H1 (cell line): Measurements from ENCODE around the gene ARHGEF5. TPM values are rescaled to one million over a fixed set of nuclear protein-coding genes. Genes with fewer than 3 reads are reported as not detected.

Experiments
- CTCF ChIA-PET: fragments of 300-600 bp; sonication (Branson Sonifier 250); formaldehyde crosslinking; loops from one replicate; lab custom pipeline; 2021; ENCODE audit not compliant: partially characterized antibody; lab: Charles Lee
- POLR2A ChIA-PET: fragments of 300-600 bp; sonication (Branson Sonifier 250); formaldehyde crosslinking; loops from one replicate; lab custom pipeline; 2021; ENCODE audit warnings: inconsistent platforms; ENCODE audit not compliant: partially characterized antibody; lab: Charles Lee
- DNase-seq, 2 experiments: peaks; one replicate each; pipeline versions ENCODE4 v3.0.0 to v3.0.0-alpha.2; 2010 to 2022; ENCODE audit warnings: low spot score in 2 of 2, low read depth in 1 of 2, mixed read lengths in 1 of 2
- FAIRE-seq: peaks from 2 replicates; lab custom pipeline; 2011; peaks lifted over from hg19 to GRCh38; lab: Jason Lieb, UNC
- H2AFZ ChIP-seq: 2 replicates; pipeline ENCODE4 v1.8.1; 2012; ENCODE audit warnings: low read length, inconsistent platforms
- H2AK5ac ChIP-seq: 2 replicates; pipeline ENCODE4 v1.6.1; 2013; ENCODE audit warnings: low read depth, low read length
- H2BK120ac ChIP-seq: replicated peaks from 2 replicates; pipeline ENCODE3; 2013; ENCODE audit warnings: low read depth, low read length, inconsistent platforms
- H2BK12ac ChIP-seq: 2 replicates; pipeline ENCODE4 v1.6.1; 2013; ENCODE audit warnings: low read depth, low read length
- H2BK15ac ChIP-seq: 2 replicates; pipeline ENCODE4 v1.6.1; 2013; ENCODE audit warnings: low read length
- H2BK20ac ChIP-seq: 2 replicates; pipeline ENCODE4 v1.6.1; 2013; ENCODE audit warnings: low read length
- H2BK5ac ChIP-seq: 2 replicates; pipeline ENCODE4 v1.6.1; 2013; ENCODE audit warnings: low read depth, low read length
- H3K14ac ChIP-seq: 2 replicates; pipeline ENCODE4 v1.6.1; 2013; ENCODE audit warnings: inconsistent platforms; ENCODE audit not compliant: insufficient read length
- H3K18ac ChIP-seq: 2 replicates; pipeline ENCODE4 v1.6.1; 2013; ENCODE audit warnings: low read length; ENCODE audit errors: extremely low read depth
- H3K23ac ChIP-seq: 2 replicates; pipeline ENCODE4 v1.6.1; 2013; ENCODE audit warnings: inconsistent platforms; ENCODE audit not compliant: insufficient read length
- H3K23me2 ChIP-seq: 2 replicates; pipeline ENCODE4 v1.6.1; 2013; ENCODE audit warnings: low read depth, low read length
- H3K27ac ChIP-seq: 2 replicates; pipeline ENCODE4 v1.6.1; 2011; ENCODE audit warnings: low read depth, low read length, inconsistent platforms
- H3K27me3 ChIP-seq, 4 experiments: replicated peaks in 1 of 4; 1 replicate in 1 of 4; 2 replicates in 3 of 4; pipeline versions ENCODE4 v1.6.1 to v1.8.1; 2011 to 2013; ENCODE audit warnings: low read length in 3 of 4, mild to moderate bottlenecking in 3 of 4, inconsistent platforms in 2 of 4, mixed read lengths in 2 of 4, moderate library complexity in 1 of 4; ENCODE audit not compliant: control insufficient read depth in 3 of 4, insufficient read depth in 3 of 4; ENCODE audit errors: extremely low read depth in 1 of 4
- H3K36me3 ChIP-seq, 4 experiments: 2 replicates each; pipeline versions ENCODE4 v1.6.1 to v1.8.1; 2011 to 2013; ENCODE audit warnings: mild to moderate bottlenecking in 4 of 4, low read length in 3 of 4, moderate library complexity in 2 of 4, control low read depth in 1 of 4, inconsistent platforms in 1 of 4; ENCODE audit not compliant: insufficient read depth in 4 of 4, control insufficient read depth in 2 of 4
- H3K4ac ChIP-seq: replicated peaks from 2 replicates; pipeline ENCODE3; 2013; ENCODE audit warnings: low read length, low read depth, mixed read lengths, inconsistent platforms; ENCODE audit not compliant: insufficient read length
- H3K4me1 ChIP-seq, 4 experiments: replicated peaks in 1 of 4; 1 replicate in 1 of 4; 2 replicates in 3 of 4; pipeline versions ENCODE4 v1.6.1 to v1.8.1; 2011 to 2013; ENCODE audit warnings: low read length in 3 of 4, inconsistent platforms in 2 of 4, mixed read lengths in 1 of 4; ENCODE audit not compliant: insufficient read depth in 4 of 4, control insufficient read depth in 3 of 4
- H3K4me2 ChIP-seq, 2 experiments: 2 replicates each; pipeline versions ENCODE4 v1.6.1 to v1.8.1; 2011 to 2013; ENCODE audit warnings: low read depth in 2 of 2, low read length in 2 of 2, control low read depth in 1 of 2, inconsistent platforms in 1 of 2, mild to moderate bottlenecking in 1 of 2; ENCODE audit not compliant: insufficient read depth in 1 of 2
- H3K4me3 ChIP-seq, 4 experiments: fragments of 200-600, 300-600 bp in 1 of 4; sonication (generic), shearing (Covaris generic), sonication (Bioruptor Twin) in 1 of 4; 2 replicates each; pipeline versions ENCODE4 v1.5.1 to v1.8.1; 2011 to 2016; ENCODE audit warnings: low read length in 4 of 4, low read depth in 3 of 4, control low read depth in 2 of 4, inconsistent platforms in 2 of 4, mild to moderate bottlenecking in 2 of 4, mixed read lengths in 1 of 4, moderate library complexity in 1 of 4; ENCODE audit not compliant: insufficient read depth in 2 of 4; ENCODE audit errors: extremely low read depth in 1 of 4
- H3K56ac ChIP-seq: replicated peaks from 2 replicates; pipeline ENCODE3; 2013; ENCODE audit warnings: low read depth, mild to moderate bottlenecking, mixed read lengths, low read length, inconsistent platforms; ENCODE audit not compliant: insufficient read length
- H3K79me1 ChIP-seq: 2 replicates; pipeline ENCODE4 v1.6.1; 2013; ENCODE audit warnings: low read depth, low read length, control low read depth
- H3K79me2 ChIP-seq, 2 experiments: 2 replicates each; pipeline versions ENCODE4 v1.6.1 to v1.8.1; 2012 to 2013; ENCODE audit warnings: low read length in 2 of 2, mild to moderate bottlenecking in 2 of 2, inconsistent platforms in 1 of 2; ENCODE audit not compliant: insufficient read depth in 2 of 2, control insufficient read depth in 1 of 2
- H3K9ac ChIP-seq, 4 experiments: replicated peaks in 1 of 4; 1 replicate in 1 of 4; 2 replicates in 3 of 4; pipeline versions ENCODE4 v1.6.1 to v1.8.1; 2011 to 2013; ENCODE audit warnings: low read depth in 3 of 4, low read length in 3 of 4, control low read depth in 2 of 4, mild to moderate bottlenecking in 2 of 4, moderate library complexity in 2 of 4, inconsistent platforms in 1 of 4; ENCODE audit errors: extremely low read depth in 1 of 4
- H3K9me3 ChIP-seq, 2 experiments: 2 replicates each; pipeline versions ENCODE4 v1.6.1 to v1.8.1; 2012 to 2013; ENCODE audit warnings: mild to moderate bottlenecking in 2 of 2, moderate library complexity in 2 of 2, control low read depth in 1 of 2, inconsistent platforms in 1 of 2, low read depth in 1 of 2, low read length in 1 of 2, mixed read lengths in 1 of 2; ENCODE audit not compliant: insufficient read depth in 2 of 2
- H4K20me1 ChIP-seq, 2 experiments: replicated peaks in 1 of 2; 2 replicates each; pipeline versions ENCODE3 to v1.8.1; 2011 to 2013; ENCODE audit warnings: inconsistent platforms in 2 of 2, low read length in 2 of 2, mild to moderate bottlenecking in 1 of 2; ENCODE audit not compliant: insufficient read depth in 2 of 2, control insufficient read depth in 1 of 2
- H4K5ac ChIP-seq: 2 replicates; pipeline ENCODE4 v1.6.1; 2013; ENCODE audit warnings: low read length, low read depth, mixed read lengths, inconsistent platforms; ENCODE audit not compliant: insufficient read length
- H4K8ac ChIP-seq: 2 replicates; pipeline ENCODE4 v1.8.0; 2013; ENCODE audit warnings: mild to moderate bottlenecking, moderate library complexity, low read length, inconsistent platforms; ENCODE audit not compliant: insufficient read depth; ENCODE audit errors: extremely low read depth
- H4K91ac ChIP-seq: replicated peaks from 2 replicates; pipeline ENCODE3; 2013; ENCODE audit warnings: low read length, mixed read lengths, inconsistent platforms; ENCODE audit not compliant: insufficient read length
- CEBPB ChIP-seq: IDR thresholded peaks from 2 replicates; pipeline ENCODE4 v1.6.1; 2012; ENCODE audit warnings: low read depth, low read length
- EZH2 ChIP-seq: fragments of 200-600 bp; sonication (generic); IDR thresholded peaks from 2 replicates; pipeline ENCODE4 v1.7.1; 2012; ENCODE audit warnings: low read depth, mild to moderate bottlenecking, moderate library complexity, low read length, inconsistent platforms; ENCODE audit not compliant: severe bottlenecking
- FOSL1 ChIP-seq: IDR thresholded peaks from 2 replicates; pipeline ENCODE4 v1.6.1; 2011; ENCODE audit warnings: mild to moderate bottlenecking, low read depth, low read length, moderate library complexity; ENCODE audit not compliant: insufficient read depth
- GTF2F1 ChIP-seq: IDR thresholded peaks from 2 replicates; pipeline ENCODE4 v1.6.1; 2012; ENCODE audit warnings: low read depth, low read length, improper control_type of control experiment, borderline replicate concordance
- KDM1A ChIP-seq: fragments of 200-600, 300-600 bp; sonication (generic); IDR thresholded peaks from 2 replicates; pipeline ENCODE4 v1.7.1; 2016; ENCODE audit warnings: mild to moderate bottlenecking, low read length, borderline replicate concordance
- KDM5A ChIP-seq: fragments of 200-600 bp; IDR thresholded peaks from 2 replicates; pipeline ENCODE4 v1.7.1; 2012; ENCODE audit warnings: mild to moderate bottlenecking, low read length, inconsistent platforms, mixed read lengths
- NANOG ChIP-seq: IDR thresholded peaks from 2 replicates; pipeline ENCODE4 v1.6.1; 2011; ENCODE audit warnings: low read length, low read depth, mild to moderate bottlenecking, inconsistent platforms; ENCODE audit not compliant: insufficient read depth, poor library complexity, severe bottlenecking
- POU5F1 ChIP-seq: IDR thresholded peaks from 2 replicates; pipeline ENCODE4 v1.6.1; 2011; ENCODE audit warnings: low read depth, mild to moderate bottlenecking, low read length, moderate library complexity
- SAP30 ChIP-seq: fragments of 300-600 bp; sonication (generic); IDR thresholded peaks from 2 replicates; pipeline ENCODE4 v1.7.1; 2012; ENCODE audit warnings: low read length, moderate library complexity, mild to moderate bottlenecking, inconsistent platforms; ENCODE audit not compliant: insufficient read depth, insufficient replicate concordance
- SIN3A ChIP-seq, 2 experiments: IDR thresholded peaks in 1 of 2; conservative IDR thresholded peaks in 1 of 2; 2 replicates each; pipeline ENCODE4 v1.6.1; 2011 to 2012; ENCODE audit warnings: low read length in 2 of 2, improper control_type of control experiment in 1 of 2, low read depth in 1 of 2, mild to moderate bottlenecking in 1 of 2
- SIX5 ChIP-seq: IDR thresholded peaks from 2 replicates; pipeline ENCODE4 v1.6.1; 2011; ENCODE audit warnings: mild to moderate bottlenecking, low read depth, low read length
- SP4 ChIP-seq: IDR thresholded peaks from 2 replicates; pipeline ENCODE4 v1.6.1; 2012; ENCODE audit warnings: low read length, inconsistent platforms
- TAF1 ChIP-seq: IDR thresholded peaks from 2 replicates; pipeline ENCODE4 v1.6.1; 2011; ENCODE audit warnings: mild to moderate bottlenecking, low read depth, low read length
- ZNF274 ChIP-seq: IDR thresholded peaks from 2 replicates; pipeline ENCODE4 v1.7.0; 2012; ENCODE audit warnings: low read length, borderline replicate concordance; ENCODE audit errors: extremely low read depth
- WGBS, 2 experiments: shearing (Covaris generic) in 1 of 2; methylation state at CpG; one replicate each; pipeline versions ENCODE4 v1.1.6 to v1.1.7; 2013 to 2015; ENCODE audit warnings: low lambda C conversion rate in 2 of 2, mixed read lengths in 2 of 2, inconsistent platforms in 1 of 2, low coverage in 1 of 2, missing lambda C conversion rate in 1 of 2; ENCODE audit not compliant: insufficient replicate concordance in 2 of 2, insufficient coverage in 1 of 2, insufficient read length in 1 of 2; ENCODE audit errors: extremely low coverage in 1 of 2, missing lambda C conversion rate in 1 of 2; 5-methylcytosine and 5-hydroxymethylcytosine counted together
- polyA plus RNA-seq, 7 experiments: library from polyadenylated mRNA; depleted of rRNA in 3 of 7; stranded (reverse) in 5 of 7; unstranded in 2 of 7; fragments of >200 nt in 5 of 7; fragments of 200-250 nt in 2 of 7; gene quantifications; 1 replicate in 5 of 7; 2 replicates in 1 of 7; 4 replicates in 1 of 7; pipeline versions ENCODE4 v1.2.1 to v1.2.3, GENCODE V29; 2011 to 2013; ENCODE audit warnings: missing spikeins in 2 of 7, mixed read lengths in 2 of 7
- total RNA-seq: library from RNA; stranded (reverse); fragmentation: NEBNext Ultra II Directional; extraction: Animal tissue kit (Norgen Biotek cat#: 25700); gene quantifications from 2 replicates; pipeline ENCODE4 v1.2.1, GENCODE V29; 2021

Gene ARHGEF5
- total and polyA plus RNA-seq, 2 of the 8 experiments (the other 6 are each of a cell fraction or from before 2014, with no cell fraction given) = 12.8 to 34.6 TPM

- H4K5ac ChIP-seq = no peak overlapping the region
- H3K14ac ChIP-seq = no peak overlapping the region
- H3K27me3 ChIP-seq = no peaks in the 10 kb centered on the region
- WGBS, 2 experiments = 88% methylated on average over 4 of the region's 4 CpGs; no CpG with 5 or more reads in 1 of the 2 experiments
- H3K9ac ChIP-seq = no peak overlapping the region
- FAIRE-seq (no peak), DNase-seq (peak in 1 of 2 experiments; percentile 35)
- H3K79me1 ChIP-seq = no peaks in the 10 kb centered on the region
- no peaks in the 10 kb centered on the region for H3K23me2 ChIP-seq
- H4K8ac ChIP-seq = no peak overlapping the region
- no peaks in the 10 kb centered on the region for H3K9me3 ChIP-seq
- no peak overlapping the region for H3K27ac ChIP-seq
- H2BK120ac ChIP-seq = no peak overlapping the region
- no peak overlapping the region for H3K18ac ChIP-seq
- no peak overlapping the region for H2BK5ac ChIP-seq
- H3K23ac ChIP-seq = no peak overlapping the region
- no peak overlapping the region for H3K4me3 ChIP-seq
- 0 out of 2 replicates have a peak overlapping the region, but pooled peaks have one; percentile 29 for H2AK5ac ChIP-seq
- no peaks in the 10 kb centered on the region for H3K79me2 ChIP-seq
- no peak overlapping the region for H3K56ac ChIP-seq
- ChIA-PET POLR2A (interaction anchor here (1.4 kb wide), 1 partner anchor 12 kb away, joined by 3 read pairs; the partner anchor contains the start of gene NOBOX), CTCF (interaction anchor here (1.0 to 4.9 kb wide), 9 partner anchors 8 to 255 kb away, joined by 4 to 28 read pairs (median 12); partner anchors contain the start of gene NOBOX)
- peaks cover 0 to 2% (median 0%) of the 10 kb centered on the region in 4 experiments; a peak in 2 of 7 replicates for H3K4me1 ChIP-seq
- H2BK12ac ChIP-seq = no peak overlapping the region
- no peaks in the 10 kb centered on the region for H3K36me3 ChIP-seq
- TF ChIP-seq SAP30 = no peak
- no peak for TF ChIP-seq GTF2F1
- no peak for TF ChIP-seq ZNF274
- no peak for TF ChIP-seq FOSL1
- TF ChIP-seq SIN3A (conservative IDR thresholded peaks at IDR 0.05 in 1 of 2, IDR thresholded peaks at IDR 0.05 in 1 of 2; ENCODE audit: low read depth in 1 of 2, low read length in 2 of 2) = no peak
- TF ChIP-seq CEBPB = no peak
- TF ChIP-seq KDM1A = no peak
- TF ChIP-seq KDM5A = no peak
- TF ChIP-seq TAF1 = no peak
- TF ChIP-seq EZH2 = no peak
- no peak for TF ChIP-seq SIX5
- TF ChIP-seq NANOG = no peak
- no peak for TF ChIP-seq SP4
- TF ChIP-seq POU5F1 = no peak
- no peak overlapping the region for H2BK20ac ChIP-seq
- no peak overlapping the region for H4K91ac ChIP-seq
- H3K4me2 ChIP-seq = no peak overlapping the region
- no peak overlapping the region for H2AFZ ChIP-seq
- H2BK15ac ChIP-seq = no peak overlapping the region
- no peak overlapping the region for H3K4ac ChIP-seq
- no peaks in the 10 kb centered on the region for H4K20me1 ChIP-seq
These were observed 35.8 kb downstream of the ARHGEF5 start for GRCh38 chr7:144391014-144391413.
